GM13977 (cell line): ENCODE data around the gene CSMD2.

Experiments used
- DNase-seq: peaks from one replicate; pipeline ENCODE4 v3.0.0; 2012; ENCODE audit warnings: low spot score
- in situ Hi-C: fragments of 300-500 bp; cut with MboI; formaldehyde crosslinking; loops from one replicate; pipeline ENCODE4 v1.12.0; 2022; ENCODE audit warnings: low sequenced_read_pairs, low pct_unique_long_range_greater_than_20kb, mixed read lengths, inconsistent platforms; ENCODE audit not compliant: unreplicated experiment
- TF ChIP-seq, protein P1 (sequence below): IDR thresholded peaks from 2 replicates; pipeline ENCODE4 v1.5.1; 2012; ENCODE audit warnings: mild to moderate bottlenecking, control low read depth; ENCODE audit not compliant: insufficient read depth; ENCODE audit errors: extremely low read depth, missing control alignments

Gene CSMD2

GRCh38 chr1:33962061-33962460 is 203.0 kb downstream of the CSMD2 start:
- TF ChIP-seq, protein P1, sequence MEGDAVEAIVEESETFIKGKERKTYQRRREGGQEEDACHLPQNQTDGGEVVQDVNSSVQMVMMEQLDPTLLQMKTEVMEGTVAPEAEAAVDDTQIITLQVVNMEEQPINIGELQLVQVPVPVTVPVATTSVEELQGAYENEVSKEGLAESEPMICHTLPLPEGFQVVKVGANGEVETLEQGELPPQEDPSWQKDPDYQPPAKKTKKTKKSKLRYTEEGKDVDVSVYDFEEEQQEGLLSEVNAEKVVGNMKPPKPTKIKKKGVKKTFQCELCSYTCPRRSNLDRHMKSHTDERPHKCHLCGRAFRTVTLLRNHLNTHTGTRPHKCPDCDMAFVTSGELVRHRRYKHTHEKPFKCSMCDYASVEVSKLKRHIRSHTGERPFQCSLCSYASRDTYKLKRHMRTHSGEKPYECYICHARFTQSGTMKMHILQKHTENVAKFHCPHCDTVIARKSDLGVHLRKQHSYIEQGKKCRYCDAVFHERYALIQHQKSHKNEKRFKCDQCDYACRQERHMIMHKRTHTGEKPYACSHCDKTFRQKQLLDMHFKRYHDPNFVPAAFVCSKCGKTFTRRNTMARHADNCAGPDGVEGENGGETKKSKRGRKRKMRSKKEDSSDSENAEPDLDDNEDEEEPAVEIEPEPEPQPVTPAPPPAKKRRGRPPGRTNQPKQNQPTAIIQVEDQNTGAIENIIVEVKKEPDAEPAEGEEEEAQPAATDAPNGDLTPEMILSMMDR, result no peak
- in situ Hi-C loops, result no loop called here
- DNase-seq, result no peak

- in situ Hi-C loops, result no loop called here
- TF ChIP-seq, protein P1, result no peak
- no peak for DNase-seq
Measured at GRCh38 chr1:33960188-33960895, 204.7 kb downstream of the CSMD2 start.

GRCh38 chr1:33957854-33958253 is 207.2 kb downstream of the CSMD2 start:
- in situ Hi-C loops, result no loop called here
- DNase-seq, result no peak
- TF ChIP-seq, protein P1, result no peak

DNA sequence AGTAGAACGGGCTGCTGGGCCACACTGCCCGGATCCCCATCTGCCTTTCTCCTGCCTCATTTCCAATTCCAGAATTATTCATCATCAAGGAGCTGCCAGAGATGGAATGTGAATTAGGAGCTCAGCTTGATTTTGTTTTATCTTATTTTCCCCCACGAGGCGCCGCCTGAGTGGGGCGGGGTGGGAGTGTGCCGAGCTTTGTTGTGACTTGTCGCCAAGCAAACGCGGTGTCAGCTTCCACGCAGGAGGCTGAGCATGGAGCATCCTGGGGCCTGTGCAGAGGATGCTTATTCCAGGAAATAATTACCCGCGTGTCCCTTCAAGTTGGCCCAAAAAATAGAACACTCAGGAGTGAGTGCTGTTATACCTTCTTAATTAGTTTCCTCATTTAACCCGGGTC is 209.9 kb downstream of the CSMD2 start:
- no peak for DNase-seq
- TF ChIP-seq, protein P1, result no peak
- in situ Hi-C loops, result no loop called here

DNA sequence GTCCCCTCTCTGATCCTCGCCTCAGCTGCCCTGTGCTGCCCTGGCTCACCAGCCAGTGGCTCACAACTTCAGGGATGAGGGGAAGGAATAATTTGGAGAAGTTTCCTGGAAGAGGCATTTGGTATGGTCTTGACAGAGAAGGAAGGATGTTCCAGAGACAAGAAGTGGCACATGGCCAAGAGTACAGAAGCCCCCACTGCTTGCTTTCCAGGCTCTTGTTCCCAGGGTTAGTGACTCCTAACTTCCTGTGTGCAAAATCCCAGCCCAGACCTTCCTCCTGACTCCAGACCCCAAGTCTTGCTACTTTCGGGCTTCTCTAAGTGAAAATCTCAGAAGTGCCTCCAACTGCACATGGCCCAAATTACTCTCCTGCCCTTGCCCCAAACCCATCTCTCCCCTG is 215.5 kb downstream of the CSMD2 start:
- in situ Hi-C loops, result no loop called here
- TF ChIP-seq, protein P1, result no peak
- no peak for DNase-seq

- in situ Hi-C loops, result no loop called here
- TF ChIP-seq, protein P1, result no peak
- no peak for DNase-seq
Measured at GRCh38 chr1:33948291-33948690, 216.7 kb downstream of the CSMD2 start.

- DNase-seq, result no peak
- in situ Hi-C loops, result no loop called here
- TF ChIP-seq, protein P1, result no peak
Measured at GRCh38 chr1:33946836-33947235, 218.2 kb downstream of the CSMD2 start.
